NCI-H187 (cell line): ENCODE measurements around the gene KRTAP10-11.
"Not testable (repeated sequence)": the region's sequence is repeated elsewhere in the genome, so short reads cannot be mapped to it uniquely, and the experiment has no call there.

Source experiments
- DNase-seq, 2 experiments: peaks; one replicate each; lab custom pipeline; 2025; lab: John Stamatoyannopoulos, UW

Gene KRTAP10-11

DNA sequence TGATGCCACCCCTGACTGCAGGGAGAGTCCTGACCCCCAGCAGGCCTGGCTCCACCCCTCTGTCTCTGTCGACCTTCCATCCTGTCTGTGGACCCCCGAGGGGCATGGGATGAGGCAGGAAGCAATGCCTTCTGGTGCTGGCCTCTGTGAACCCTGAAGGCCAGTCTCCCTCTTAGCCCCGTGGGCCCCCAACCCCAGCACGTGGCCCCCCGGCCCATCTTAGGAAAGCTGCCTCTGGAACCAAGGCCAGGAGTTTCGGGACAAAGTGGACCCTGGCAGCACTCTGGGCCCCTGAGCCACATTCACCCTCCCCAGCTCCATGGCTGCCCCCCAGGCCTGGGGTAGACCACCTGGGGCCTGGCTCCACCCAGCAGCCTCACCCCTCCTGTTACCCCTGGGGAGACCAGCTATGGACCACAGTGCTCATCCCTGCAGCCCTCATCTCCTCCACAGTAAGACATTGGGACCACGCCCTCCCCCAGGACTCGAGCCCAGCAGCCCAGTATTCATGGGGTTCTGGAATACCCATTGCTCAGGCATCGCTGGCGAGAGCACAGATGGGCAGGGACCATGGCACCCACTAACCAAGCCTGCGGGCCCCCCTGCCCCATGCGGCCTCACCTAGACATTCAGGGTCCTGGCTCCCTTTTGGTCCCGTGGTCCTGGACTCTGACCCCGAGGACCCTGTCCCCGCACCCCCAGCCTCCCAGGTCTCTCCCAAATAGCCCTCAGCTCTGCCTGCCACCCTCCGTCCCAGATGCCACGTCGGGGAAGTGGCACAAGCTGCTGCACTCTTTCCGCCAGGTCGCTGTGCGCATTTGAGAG lies 7.5 kb upstream of the KRTAP10-11 start:
- not testable (repeated sequence) for DNase-seq

DNA sequence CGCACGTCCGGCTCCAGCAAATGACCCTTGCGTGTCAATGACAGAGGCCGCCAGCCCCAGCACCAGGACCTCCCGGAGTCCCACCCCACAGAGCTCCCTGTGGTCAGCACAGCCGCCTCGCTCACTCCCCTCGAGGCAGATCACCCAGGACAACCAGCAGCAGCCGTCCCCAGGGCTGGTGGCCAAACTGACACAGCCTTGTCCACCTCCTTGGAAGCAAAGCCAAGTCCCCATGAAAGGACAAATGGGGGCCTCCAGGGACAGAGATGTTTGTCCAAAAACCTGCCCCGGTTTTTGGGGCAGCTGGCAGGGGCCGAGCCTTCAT lies 6.9 kb upstream of the KRTAP10-11 start:
- no peak for DNase-seq

DNA sequence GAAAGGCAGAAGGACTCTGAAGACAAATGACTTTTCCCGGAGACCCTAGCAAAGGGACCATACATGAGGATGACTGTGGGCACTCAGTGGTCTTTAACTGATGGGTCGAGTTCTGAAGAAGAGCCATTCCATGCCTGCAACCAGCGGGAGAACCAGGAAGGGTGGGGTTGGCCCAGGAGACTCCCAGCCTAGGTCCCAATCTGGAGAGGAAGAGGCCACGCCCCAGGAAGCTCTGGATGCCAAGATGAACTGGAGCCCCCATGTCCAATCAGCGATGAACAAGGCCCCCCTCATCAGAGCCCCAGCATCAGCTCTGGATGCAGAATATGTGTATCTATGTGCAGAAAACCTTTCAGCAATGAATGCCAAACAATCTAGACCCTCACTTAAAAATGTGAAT lies 5.5 kb upstream of the KRTAP10-11 start:
- no peak for DNase-seq

DNA sequence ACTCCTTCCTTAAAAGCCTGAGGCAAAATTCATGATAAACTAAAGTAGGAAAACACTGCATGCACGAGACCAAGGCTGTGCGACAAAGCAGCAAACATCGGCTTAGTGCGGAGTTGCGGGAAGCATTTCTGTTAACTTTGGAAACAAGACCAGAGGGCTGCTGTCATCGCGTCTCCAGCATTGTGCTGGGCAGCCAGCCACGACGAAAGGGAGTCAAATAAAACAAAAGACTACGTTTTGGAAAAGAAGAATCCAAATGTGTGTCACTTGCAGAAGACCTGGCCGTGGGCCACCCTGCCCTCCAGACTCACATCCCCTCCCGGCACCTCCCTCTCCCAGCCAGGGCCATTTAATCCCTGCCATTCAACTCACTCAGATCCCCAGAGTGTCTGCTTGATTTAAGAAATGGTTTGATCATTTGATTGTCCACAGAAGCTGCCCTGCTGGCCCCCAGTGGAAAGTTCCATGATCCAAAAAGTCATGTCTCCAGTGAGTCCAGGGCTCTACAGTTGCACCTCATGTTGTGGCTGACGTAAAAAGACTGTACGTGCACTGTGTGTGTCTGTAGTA lies 2.4 kb upstream of the KRTAP10-11 start:
- DNase-seq, result no peak

DNA sequence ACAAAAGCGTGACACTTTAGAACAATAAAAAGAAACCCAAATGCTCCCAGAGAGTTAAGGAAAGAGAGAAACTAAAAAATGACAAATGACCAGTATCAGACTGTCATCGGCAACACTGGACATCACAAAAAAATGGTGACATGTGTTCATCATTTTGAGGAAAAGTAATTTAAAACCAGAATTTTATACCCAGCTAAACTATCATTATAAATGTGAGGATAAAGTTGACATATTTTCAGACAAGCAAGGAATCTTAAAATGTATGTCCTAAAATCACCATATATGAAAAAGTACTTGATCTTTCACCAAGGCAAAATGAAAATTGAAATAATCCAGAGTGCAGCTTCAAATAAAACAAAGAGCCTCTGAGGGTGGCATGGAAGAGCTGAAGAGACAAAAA lies 1.3 kb upstream of the KRTAP10-11 start:
- DNase-seq, result no peak

DNA sequence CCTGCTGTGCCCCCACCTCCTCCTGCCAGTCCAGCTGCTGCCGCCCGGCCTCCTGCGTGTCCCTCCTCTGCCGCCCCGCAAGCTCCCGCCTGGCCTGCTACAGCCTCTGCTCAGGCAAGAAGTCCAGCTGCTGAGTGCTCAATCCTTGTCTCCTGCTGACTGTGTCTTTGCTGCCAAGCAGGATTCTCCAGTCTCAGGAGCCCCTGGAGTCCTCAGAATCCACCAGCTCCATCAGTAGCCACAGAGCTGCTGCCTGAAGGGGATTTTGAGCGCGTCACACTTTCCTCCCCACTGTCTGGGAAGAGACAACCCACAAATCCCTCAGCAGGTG lies 973 bp downstream of the KRTAP10-11 start:
- DNase-seq, result no peak

DNA sequence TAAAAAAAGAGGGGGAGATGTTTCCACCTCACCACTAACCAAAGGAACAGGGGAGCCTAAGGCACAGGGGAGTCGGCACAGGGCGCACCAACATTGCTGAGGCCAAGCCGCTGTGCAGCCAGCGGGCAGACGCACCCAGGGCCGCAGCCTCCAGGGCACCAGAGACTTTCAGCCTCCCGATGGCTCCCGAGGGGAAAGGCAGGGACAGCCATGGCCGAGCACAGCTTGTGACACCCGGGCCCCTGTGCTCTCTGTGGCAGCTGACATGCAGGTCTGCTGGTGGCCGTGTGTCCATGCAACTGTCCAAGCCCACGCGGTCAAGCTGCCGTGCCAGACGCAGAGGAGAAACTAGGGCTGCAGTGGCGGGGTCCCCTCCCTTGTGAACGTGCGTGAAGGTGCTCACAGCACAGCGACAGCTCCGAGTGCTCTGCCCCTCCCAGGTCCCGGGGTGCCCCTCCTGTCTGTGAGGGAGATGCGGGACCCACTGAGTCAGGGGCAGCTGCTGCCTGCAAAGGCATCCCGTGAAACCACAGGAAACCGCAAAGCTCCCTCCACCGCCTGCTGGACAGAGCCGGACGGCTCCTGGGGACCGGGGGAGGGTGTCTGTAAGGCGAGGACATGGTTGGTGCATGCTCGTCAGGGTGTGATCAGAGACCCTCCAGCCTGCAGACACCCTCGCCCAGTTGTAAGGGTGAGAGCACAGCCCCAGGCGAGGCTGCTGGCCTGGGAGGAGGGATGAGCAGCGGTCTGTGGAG lies 2.5 kb downstream of the KRTAP10-11 start:
- DNase-seq, result no peak

DNA sequence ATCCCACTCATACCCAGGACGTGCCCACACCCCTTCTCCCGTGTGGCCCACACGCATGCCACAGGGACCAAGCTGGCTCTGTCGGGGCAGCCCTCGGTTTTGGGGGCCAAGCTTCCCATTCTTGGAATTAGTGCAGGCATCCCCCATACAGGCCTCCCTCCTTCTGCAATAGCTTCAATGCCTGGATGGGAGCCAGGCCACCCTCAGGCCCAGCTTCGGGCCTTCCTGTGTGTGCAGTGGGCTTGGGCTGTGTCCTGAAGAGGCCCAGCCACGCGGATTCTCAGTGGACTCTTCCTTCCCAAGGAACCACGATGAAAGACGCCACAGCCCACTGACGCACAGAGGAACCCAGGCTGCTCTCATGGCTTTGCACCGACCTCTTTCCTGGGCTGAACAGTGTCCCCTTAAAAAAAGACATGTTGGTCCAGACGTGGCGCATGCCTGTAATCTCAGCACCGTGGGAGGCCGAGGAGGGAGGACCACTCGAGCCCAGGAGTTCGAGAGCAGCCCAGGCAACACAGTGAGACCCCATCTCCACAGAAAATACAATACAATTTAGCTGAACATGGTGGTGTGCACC lies 3.4 kb downstream of the KRTAP10-11 start:
- DNase-seq, result no peak

DNA sequence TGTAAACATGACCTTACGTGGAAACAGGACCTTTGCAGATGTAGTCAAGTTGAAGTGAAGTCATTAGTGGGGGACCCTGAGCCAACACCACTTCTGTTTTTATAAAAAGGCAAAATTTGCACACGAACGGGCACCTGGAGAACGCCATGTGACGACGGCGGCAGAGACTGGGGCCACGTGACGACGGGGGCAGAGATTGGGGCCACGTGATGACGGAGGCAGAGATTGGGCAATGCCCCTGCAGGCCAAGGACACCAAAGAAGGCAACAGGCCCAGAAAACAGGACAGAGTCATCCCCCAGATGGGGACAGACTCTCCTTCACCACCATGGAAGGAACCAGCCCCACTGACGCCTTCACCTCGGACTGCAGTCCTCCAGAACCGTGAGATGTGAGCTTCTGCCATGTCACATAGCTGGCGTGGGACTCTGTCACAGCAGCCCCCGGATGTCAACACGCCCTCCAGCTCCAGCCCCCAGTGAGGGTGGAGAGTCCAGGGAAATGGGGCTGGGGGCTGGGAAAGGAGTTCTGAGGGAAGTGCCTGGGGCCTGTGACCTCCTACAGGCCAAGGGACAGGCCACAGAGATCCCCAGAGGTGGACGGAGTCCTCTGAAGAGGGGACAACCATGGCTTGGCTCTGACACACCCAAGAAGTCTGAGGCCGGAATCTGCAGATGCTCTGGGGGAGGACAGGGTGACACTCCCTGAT lies 4.2 kb downstream of the KRTAP10-11 start:
- no peak for DNase-seq

DNA sequence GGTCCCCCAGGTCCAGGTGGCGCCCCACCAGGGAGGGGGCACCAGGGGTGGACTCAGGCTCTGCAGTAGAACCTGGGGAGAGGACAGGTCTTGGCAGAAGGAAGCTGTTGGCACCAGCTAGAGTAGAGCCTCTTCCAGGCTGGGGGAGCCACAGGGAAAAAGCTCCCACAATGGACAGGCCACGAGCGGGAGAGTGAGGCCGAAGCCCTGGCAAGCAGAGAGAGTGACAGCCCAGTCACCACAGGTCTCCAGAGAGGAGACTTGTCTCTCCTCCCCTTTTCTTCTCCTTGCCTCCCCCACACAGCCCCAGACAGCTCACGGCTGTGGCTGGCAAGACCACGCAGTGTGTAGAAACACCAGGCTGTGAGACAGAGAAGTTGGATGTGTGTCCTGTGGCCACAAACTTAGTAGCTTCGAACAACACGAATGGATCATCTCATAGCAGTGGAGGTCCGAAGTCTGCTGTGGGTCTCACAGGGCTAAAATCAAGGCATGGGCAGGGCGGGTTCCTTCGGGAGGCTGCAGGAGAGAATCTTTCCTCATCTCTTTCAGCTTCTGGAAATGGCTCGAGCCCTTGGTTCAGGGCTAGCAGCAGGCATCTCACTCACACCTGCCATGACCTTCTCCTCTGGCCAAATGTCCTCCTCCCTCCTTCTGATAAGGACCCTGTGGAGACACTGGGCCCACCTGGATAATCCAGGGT lies 4.9 kb downstream of the KRTAP10-11 start:
- no peak for DNase-seq

DNA sequence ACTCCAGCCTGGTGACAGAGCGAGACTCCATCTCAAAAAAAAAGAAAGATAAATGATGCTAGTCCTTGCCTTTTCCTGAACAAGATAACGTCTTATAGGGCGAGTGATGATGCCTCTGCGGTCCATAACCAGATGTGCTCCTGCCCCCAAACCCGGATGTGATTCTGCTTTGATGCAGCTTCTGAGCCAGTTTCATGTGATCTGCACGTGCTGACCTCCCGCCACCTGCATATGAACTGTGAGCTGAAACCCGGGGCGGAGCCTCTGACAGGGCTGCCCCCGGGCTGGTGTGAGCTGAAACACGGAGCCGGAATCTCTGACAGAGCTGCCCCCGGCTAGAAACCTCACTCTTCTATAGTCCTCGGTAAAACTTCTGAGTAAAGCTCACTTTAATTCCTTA lies 6.9 kb downstream of the KRTAP10-11 start:
- no peak for DNase-seq

DNA sequence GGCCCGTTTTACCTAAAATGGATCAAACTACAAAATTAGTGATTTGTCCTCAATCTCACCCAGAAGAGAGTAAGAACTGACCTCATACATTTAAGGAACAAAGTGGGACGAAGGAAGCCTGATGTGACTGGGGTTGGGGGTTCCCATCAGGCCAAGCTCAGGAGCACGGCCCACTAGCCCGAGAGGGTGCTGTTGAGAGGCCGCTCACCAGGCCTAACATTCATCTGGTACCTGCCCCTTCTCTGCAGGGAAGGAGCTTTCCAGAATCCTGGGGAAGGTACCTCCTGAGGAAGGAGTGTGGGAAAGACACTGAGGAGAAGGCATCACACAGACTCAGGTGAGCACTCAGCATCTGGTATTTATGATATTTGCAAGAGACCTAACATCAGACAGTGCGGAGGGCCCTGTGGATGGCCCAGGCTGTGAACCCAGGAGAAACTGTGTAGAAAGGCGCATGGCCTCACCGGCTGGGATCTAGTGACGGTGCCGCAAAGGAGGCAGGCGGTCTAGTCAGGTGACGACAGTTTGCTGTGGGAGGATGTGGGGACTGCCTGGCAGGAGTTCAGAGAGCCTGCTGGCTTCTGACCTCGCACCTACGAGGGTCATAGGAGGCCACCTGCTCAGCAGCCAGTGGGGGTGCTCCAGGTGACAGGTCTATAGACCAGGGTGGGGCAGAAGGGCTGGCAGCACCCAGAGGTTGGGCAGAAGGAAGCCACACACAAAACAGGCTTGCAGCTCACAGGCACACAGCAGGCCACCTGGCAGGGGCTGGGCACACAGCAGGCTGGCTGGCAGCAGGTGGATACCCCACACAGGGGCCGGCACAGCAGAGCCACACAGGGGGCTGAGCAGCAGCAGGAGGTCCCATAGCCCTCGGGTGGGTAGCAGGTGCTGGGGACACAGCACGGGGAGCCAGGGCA lies 7.7 kb downstream of the KRTAP10-11 start:
- no peak for DNase-seq

DNA sequence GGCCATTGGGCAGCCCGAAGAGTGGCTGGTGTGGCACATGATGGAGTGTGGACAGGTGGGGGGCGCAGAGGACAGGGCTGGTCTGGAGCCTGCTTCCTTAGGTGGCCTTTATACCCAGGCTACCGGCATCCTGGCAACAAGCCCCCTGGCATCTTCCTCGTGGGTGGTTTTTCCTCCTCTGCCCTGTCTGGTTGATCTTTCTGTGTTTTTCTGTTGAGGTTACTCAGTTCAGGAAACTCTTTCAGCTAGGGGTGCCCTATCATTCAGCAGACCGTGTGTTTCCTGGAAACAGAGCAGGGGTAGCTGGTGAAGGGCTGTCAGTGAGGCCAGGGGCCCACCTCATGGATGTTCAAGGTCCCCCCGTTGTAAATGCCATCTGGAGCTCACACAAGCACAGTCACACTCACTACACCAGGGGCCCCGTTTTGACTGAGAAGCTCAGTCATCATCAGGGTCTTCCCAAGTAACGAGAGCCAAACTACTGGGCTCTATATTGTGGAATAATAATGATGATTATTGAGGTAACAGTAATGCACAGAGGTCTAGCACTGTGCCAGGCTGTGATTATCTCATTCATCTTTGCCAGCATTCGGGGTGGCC lies 8.5 kb downstream of the KRTAP10-11 start, which contains the start of gene KRTAP12-4:
KRTAP12-4 (minus strand) TSS at position 84 of the 600 bp plus-strand sequence; CDS start at position 39, 45 bp downstream.
- no peak for DNase-seq

DNA sequence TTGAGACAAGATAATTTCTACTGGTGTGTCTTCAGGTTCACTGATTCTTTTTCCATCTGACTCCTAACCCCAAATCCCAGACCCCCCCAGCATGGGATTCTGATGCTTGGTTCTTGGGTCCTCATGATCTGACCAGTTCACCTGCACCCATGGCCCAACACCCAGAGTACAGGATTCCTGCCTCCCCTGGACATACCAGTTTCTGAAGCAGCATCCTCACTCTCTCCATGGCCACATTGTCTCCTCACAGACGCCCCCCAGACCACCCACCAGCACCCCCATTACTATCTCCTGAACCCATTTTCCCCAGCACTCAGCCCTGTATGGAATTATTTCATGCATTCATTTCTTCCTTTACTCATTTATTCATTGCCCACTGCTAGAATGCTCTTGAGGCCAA lies 10.7 kb downstream of the KRTAP10-11 start:
- no peak for DNase-seq

DNA sequence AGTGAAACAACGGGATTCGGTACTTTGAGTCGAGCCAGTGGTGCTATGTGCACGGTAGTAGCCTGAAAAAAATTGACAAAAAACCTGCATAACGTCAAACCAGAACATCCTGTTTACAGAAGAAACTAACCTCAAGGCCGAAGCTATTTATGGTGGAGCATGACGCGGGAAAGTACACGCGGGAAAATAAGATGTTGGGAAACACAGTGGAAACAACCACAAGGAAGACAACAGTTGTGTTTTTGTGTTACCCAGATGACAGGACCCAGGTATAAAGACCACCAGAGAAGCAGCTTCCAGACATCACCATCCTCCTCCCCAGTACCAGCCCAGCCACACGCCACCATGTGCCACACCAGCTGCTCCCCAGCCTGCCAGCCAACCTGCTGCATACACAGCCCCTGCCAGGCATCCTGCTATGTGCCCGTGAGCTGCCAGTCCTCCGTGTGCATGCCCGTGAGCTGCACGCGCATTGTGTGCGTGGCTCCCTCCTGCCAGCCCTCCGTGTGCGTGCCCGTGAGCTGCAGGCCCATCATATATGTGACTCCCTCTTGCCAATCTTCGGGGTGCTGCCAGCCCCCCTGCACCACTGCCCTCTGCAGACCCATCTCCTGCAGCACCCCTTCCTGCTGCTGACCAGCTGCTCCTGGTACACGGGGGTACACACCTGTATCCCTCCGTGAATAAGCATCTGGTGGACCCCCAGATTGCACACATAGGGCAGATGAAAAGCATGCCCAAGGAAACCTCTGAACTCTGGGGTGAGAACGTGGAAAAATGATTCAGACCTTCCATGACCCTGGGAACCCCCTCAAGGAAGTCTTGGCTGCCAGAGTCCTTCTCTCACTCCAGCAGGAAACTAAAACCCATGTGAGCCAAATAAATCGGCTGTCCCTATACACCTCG lies 11.7 kb downstream of the KRTAP10-11 start, which contains the start of gene KRTAP12-3:
KRTAP12-3 (plus strand) TSS at position 298 of the 906 bp plus-strand sequence; CDS start at position 346, 48 bp downstream.
- DNase-seq, result no peak

DNA sequence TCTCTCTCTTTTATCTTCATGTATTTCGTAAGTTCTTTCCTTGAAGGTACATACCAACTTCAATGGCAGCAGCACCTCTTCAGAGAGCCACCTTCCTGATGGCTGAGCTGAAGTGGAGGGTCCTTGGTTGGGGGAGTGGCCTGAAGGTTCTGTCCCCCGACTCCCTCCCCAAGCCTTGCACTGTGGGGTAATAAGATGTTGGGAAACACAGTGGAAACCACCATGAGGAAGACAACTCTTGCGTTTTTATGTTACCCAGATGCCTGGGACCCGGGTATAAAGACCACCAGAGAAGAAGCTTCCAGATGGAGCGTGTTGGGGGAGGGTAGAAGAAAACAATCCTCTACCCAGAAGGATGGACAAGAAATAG lies 12.3 kb downstream of the KRTAP10-11 start:
- DNase-seq, result no peak

DNA sequence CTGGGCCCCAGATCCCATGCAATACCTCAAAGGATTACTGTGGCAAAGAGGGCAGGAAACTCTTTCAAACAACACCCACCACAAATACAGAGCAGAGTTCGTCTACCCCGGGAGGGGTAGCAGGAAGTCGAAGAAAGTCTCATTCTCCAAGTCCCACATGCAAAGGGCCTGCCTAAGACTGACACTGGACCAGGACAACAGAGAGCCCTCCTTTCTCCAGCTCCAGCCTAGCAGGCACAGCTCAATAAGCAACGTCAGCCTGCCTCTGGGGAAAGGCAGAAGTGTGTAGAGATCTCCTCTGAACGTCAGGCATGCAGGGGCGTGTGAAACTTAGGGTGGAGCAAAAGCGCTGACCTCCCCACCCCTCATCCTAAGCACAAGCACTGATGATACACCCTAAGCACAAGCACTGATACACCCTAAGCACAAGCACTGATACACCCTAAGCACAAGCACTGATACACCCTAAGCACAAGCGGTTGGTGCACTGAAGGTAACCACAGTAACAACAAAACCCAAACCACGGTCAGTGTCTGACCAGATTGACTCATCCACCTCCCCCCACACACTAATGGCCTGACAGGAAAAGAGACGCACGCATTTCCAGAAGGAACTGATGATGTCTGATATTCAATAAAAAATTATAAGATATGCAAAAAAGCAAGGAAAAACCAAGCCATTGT lies 12.8 kb downstream of the KRTAP10-11 start:
- no peak for DNase-seq

DNA sequence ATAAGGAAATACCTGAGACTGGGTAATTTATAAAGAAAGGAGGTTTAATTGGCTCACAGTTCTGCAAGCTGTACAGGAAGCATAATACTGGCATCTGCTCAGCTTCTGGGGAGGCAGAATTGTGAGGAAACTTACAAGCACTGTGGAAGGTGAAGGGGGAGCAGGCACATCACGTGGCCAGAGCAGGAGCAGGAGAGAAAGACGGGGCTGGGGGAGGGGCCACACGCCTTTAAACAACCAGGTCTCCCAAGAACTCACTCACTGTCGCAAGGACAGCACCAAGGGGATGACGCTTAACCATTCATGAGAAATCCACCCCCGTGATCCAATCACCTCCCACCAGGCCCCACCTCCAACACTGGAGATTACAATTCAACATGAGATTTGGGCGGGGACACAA lies 15.4 kb downstream of the KRTAP10-11 start:
- not testable (repeated sequence) for DNase-seq
